ENCODE data around the gene TES. TPM values are rescaled to one million over a fixed set of nuclear protein-coding genes. Genes with fewer than 3 reads are reported as not detected.
A peak's percentile ranks its signal among the peaks of the same experiment; 100 is the strongest.

The TES gene
- total and polyA plus RNA-seq, 9 of the 15 experiments (the other 6 are each of a cell fraction or from before 2014, with no cell fraction given): 20.7 to 61.6 (median 53.8) TPM

DNA sequence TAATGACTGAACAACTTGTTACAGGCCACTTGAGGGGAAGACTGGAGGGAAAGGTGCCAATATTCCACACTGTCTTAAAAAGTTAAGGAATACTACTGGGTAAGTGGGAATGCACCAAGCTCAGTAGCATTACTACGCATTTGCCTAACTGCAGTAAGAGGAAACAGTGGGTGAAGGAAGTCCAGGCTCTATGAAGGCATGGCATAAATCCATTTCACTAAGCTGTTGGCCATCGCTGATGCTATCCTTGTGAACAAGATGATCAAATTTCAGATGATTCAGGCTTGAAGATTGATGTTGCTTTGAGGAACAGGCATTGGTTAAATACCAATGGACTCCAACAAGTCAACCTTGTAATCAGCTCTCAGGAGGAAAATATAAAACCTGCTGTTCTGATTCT, 44.2 kb upstream of the TES start (continued):
- TF ChIP-seq PCBP2 (IDR thresholded peaks at IDR 0.05; ENCODE audit: low read depth, low read length, poor library complexity, severe bottlenecking): no peak

DNA sequence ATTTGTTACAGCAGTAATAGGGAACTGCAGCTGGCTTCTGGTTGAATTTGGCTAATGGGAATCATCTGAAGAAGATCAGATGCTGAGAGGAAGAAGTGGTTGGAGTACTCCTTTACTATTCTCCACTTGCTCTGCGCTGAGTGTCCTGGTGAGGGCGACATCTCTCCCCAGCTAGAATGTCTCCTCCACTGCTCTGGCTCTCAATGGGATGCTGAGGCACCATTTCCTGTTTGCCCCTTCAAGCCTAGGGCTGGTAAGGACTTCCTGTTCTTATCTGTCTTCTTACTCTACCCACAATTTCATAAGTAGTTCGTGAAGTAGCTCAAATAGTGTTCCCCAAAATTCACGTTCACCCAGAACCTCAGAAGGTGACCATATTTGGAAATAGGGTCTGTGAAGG, 43.2 kb upstream of the TES start:
- Histone ChIP-seq H2AFZ (ENCODE audit: low read depth, low read length) (no peak overlapping the region), H3K79me2 (ENCODE audit: control insufficient read depth, insufficient read depth, low read length) (no peaks in the 10 kb centered on the region), H3K4me1 (replicated peaks in 1 of 2; ENCODE audit: control insufficient read depth in 2 of 2, insufficient read depth in 2 of 2, low read length in 2 of 2) (no peaks in the 10 kb centered on the region), H3K4me2 (ENCODE audit: insufficient read depth, low read length) (no peak overlapping the region), H3K36me3 (ENCODE audit: control insufficient read depth, insufficient read depth, low read length) (no peaks in the 10 kb centered on the region), H4K20me1 (replicated peaks; ENCODE audit: control insufficient read depth, insufficient read depth, low read length) (no peaks in the 10 kb centered on the region), H3K27me3 (ENCODE audit: control insufficient read depth in 2 of 2, insufficient read depth in 2 of 2, low read length in 2 of 2) (no peaks in the 10 kb centered on the region), H3K9me3 (replicated peaks; ENCODE audit: control insufficient read depth, insufficient read depth, low read depth, low read length) (no peaks in the 10 kb centered on the region), H3K9ac (ENCODE audit: insufficient read depth in 1 of 2, low read depth in 2 of 2, low read length in 2 of 2) (no peak overlapping the region), H3K27ac (ENCODE audit: extremely low read depth, low read depth, low read length) (no peak overlapping the region), H3K9me1 (ENCODE audit: control insufficient read depth, insufficient read depth, low read length) (no peaks in the 10 kb centered on the region), H3K4me3 (no peak overlapping the region)
- TF ChIP-seq RBFOX2 (IDR thresholded peaks at IDR 0.05; ENCODE audit: low read depth, low read length): no peak
- TF ChIP-seq RAD21 (CRISPR knock-in tag; conservative IDR thresholded peaks at IDR 0.05 in 1 of 2, IDR thresholded peaks at IDR 0.05 in 1 of 2): peak in 1 of 2 experiments; percentile 52; a peak in 2 of 4 replicates
- TF ChIP-seq, protein P1, sequence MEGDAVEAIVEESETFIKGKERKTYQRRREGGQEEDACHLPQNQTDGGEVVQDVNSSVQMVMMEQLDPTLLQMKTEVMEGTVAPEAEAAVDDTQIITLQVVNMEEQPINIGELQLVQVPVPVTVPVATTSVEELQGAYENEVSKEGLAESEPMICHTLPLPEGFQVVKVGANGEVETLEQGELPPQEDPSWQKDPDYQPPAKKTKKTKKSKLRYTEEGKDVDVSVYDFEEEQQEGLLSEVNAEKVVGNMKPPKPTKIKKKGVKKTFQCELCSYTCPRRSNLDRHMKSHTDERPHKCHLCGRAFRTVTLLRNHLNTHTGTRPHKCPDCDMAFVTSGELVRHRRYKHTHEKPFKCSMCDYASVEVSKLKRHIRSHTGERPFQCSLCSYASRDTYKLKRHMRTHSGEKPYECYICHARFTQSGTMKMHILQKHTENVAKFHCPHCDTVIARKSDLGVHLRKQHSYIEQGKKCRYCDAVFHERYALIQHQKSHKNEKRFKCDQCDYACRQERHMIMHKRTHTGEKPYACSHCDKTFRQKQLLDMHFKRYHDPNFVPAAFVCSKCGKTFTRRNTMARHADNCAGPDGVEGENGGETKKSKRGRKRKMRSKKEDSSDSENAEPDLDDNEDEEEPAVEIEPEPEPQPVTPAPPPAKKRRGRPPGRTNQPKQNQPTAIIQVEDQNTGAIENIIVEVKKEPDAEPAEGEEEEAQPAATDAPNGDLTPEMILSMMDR (IDR thresholded peaks at IDR 0.05 in 2 of 3, conservative IDR thresholded peaks at IDR 0.05 in 1 of 3; ENCODE audit: insufficient read depth in 2 of 3, low read depth in 1 of 3, low read length in 3 of 3): peak; percentile 53 to 72 (median 56)
- peak; percentile 38; the same call in 1 of the 2 replicates for TF ChIP-seq SMC3 (conservative IDR thresholded peaks at IDR 0.05; ENCODE audit: insufficient read depth, low read depth, low read length)
- TF ChIP-seq, protein P2, sequence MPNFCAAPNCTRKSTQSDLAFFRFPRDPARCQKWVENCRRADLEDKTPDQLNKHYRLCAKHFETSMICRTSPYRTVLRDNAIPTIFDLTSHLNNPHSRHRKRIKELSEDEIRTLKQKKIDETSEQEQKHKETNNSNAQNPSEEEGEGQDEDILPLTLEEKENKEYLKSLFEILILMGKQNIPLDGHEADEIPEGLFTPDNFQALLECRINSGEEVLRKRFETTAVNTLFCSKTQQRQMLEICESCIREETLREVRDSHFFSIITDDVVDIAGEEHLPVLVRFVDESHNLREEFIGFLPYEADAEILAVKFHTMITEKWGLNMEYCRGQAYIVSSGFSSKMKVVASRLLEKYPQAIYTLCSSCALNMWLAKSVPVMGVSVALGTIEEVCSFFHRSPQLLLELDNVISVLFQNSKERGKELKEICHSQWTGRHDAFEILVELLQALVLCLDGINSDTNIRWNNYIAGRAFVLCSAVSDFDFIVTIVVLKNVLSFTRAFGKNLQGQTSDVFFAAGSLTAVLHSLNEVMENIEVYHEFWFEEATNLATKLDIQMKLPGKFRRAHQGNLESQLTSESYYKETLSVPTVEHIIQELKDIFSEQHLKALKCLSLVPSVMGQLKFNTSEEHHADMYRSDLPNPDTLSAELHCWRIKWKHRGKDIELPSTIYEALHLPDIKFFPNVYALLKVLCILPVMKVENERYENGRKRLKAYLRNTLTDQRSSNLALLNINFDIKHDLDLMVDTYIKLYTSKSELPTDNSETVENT (CRISPR knock-in tag; IDR thresholded peaks at IDR 0.05): no peak
- TF ChIP-seq GABPA (tag; conservative IDR thresholded peaks at IDR 0.05; ENCODE audit: low read depth): peak; percentile 49
- ATAC-seq: peak; percentile 95
- 2% methylated on average over 4 of the region's 4 CpGs for WGBS (ENCODE audit: insufficient coverage, low coverage, missing lambda C conversion rate)
- POLR2A ChIA-PET: no interaction called here
- no TSS peak for BruUV-seq (replicated peaks)
- peak; percentile 76 for FAIRE-seq
- in situ Hi-C loops (cut with MboI) (no loop called here), intact Hi-C loops (cut with micrococcal nuclease) (no loop called here)
- DNase-seq (ENCODE audit: extremely low read depth in 1 of 4, low spot score in 3 of 4): peak in 2 of 4 experiments; percentile 33 to 41
- CTCF ChIA-PET (ENCODE audit: low intra/inter-chr PET ratio): interaction anchor here (0.6 to 1.8 kb wide), 2 partner anchors 69 to 359 kb away, joined by 3 to 7 read pairs; no protein-coding TSS in a partner anchor

All from K562 (cell line).